Measurements from ENCODE around the gene TCP11. TPM values are rescaled to one million over a fixed set of nuclear protein-coding genes. Genes with fewer than 3 reads are reported as not detected.
A peak's percentile ranks its signal among the peaks of the same experiment; 100 is the strongest.

TCP11 gene
- total and polyA plus RNA-seq, 11 donors: 0.04 TPM; not detected in 10

DNA sequence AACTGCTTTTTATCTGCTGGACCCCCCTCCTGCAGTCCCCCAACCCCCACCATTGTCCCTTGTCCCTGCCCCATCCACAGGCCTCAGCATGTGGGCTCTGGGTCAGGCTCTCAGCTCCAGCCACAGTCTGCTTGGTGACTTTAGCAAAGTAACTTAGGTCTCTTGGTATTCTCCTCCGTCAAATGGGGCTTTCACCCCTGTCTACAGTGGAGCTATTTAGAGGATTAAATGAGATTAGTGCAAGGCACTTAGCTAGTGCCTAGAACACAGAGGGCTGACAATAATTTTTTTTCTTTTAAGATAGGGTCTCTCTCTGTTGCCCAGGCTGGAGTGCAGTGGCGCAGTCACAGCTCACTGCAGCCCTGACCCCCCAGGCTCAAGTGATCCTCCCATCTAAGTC, 71.9 kb downstream of the TCP11 start:
- DNase-seq: no peak
- ATAC-seq: no peak
- intact Hi-C loops (cut with DNase I): loop anchor here in 1 of 10 donors (5.0 kb wide), 1 partner anchor 72 kb away; no protein-coding TSS in a partner anchor
- peaks cover 0 to 43% (median 10%) of the 10 kb centered on the region in 12 donors for H3K4me1 ChIP-seq
- peak overlapping the region in 3 of 12 donors; percentile 32 to 51 (median 34) for H3K27ac ChIP-seq
- 95 to 97% (median 97%) methylated on average over 2 of the region's 2 CpGs for WGBS, 4 donors
- TF ChIP-seq POLR2A (IDR thresholded peaks at IDR 0.05): no peak
- TF ChIP-seq, protein P1, sequence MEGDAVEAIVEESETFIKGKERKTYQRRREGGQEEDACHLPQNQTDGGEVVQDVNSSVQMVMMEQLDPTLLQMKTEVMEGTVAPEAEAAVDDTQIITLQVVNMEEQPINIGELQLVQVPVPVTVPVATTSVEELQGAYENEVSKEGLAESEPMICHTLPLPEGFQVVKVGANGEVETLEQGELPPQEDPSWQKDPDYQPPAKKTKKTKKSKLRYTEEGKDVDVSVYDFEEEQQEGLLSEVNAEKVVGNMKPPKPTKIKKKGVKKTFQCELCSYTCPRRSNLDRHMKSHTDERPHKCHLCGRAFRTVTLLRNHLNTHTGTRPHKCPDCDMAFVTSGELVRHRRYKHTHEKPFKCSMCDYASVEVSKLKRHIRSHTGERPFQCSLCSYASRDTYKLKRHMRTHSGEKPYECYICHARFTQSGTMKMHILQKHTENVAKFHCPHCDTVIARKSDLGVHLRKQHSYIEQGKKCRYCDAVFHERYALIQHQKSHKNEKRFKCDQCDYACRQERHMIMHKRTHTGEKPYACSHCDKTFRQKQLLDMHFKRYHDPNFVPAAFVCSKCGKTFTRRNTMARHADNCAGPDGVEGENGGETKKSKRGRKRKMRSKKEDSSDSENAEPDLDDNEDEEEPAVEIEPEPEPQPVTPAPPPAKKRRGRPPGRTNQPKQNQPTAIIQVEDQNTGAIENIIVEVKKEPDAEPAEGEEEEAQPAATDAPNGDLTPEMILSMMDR (IDR thresholded peaks at IDR 0.05): no peak
- no peak overlapping the region for H3K4me3 ChIP-seq
- no peaks in the 10 kb centered on the region for H3K27me3 ChIP-seq
- H3K9me3 ChIP-seq: no peaks in the 10 kb centered on the region
- H3K36me3 ChIP-seq: peaks cover 0 to 80% (median 60%) of the 10 kb centered on the region in 9 donors

DNA sequence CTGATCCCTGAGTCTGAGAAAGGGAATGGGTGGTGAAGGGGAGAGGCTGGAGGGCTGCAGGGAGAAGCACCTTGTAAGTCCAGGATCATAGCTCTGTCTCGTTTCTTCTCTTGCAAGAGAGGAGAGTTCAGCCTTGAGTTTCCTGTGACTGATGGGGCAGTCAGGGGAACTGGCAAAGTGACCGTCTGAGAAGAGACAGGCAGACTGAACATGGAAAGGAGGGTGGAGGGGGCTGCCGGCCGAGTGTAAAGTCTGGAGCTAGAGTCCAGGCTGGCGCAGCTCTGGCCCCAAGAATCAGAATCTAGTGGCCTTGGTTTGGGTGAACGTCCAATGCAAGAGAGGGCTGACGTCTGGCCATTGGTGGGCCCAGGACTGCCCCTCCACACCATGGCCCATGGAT, 72.5 kb downstream of the TCP11 start:
- 74 to 80% (median 77%) methylated on average over 7 of the region's 7 CpGs for WGBS, 4 donors
- intact Hi-C loops (cut with DNase I): loop anchor here in 1 of 10 donors (5.0 kb wide), 1 partner anchor 71 kb away; no protein-coding TSS in a partner anchor
- Histone ChIP-seq H3K9me3 (no peaks in the 10 kb centered on the region), H3K27ac (peak overlapping the region in 6 of 12 donors; percentile 32 to 61 (median 48)), H3K27me3 (no peaks in the 10 kb centered on the region), H3K36me3 (peaks cover 0 to 76% (median 57%) of the 10 kb centered on the region in 9 donors), H3K4me1 (peaks cover 0 to 45% (median 16%) of the 10 kb centered on the region in 12 donors), H3K4me3 (no peak overlapping the region)
- DNase-seq (peak in 1 of 5 donors; percentile 10), ATAC-seq (peak in 1 of 4 donors; percentile 7)
- TF ChIP-seq POLR2A (IDR thresholded peaks at IDR 0.05): no peak

DNA sequence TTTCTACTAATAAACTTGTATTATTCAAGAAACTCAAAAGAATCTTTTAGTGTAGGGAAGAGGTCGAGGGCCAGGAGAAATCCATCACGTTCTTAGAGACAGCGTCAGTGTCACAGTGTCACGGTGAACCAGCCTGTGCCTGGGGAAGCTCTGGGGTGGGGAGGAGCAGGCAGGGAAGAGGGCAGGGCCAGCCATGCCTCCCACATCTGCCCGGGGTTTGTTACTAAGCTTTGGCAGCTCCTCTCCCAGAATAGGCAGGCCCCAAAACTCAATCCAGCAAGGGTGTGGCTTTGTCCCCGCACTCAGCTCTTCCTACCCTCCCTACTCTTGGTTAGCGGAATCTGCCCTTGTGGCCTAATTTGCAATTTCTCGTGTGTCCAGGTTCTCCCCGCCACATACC, 72.9 kb downstream of the TCP11 start:
- WGBS, 4 donors: 58 to 72% (median 64%) methylated on average over 9 of the region's 9 CpGs
- Histone ChIP-seq H3K4me1 (peaks cover 0 to 45% (median 20%) of the 10 kb centered on the region in 12 donors), H3K27ac (peak overlapping the region in 6 of 12 donors; percentile 32 to 61 (median 48)), H3K27me3 (no peaks in the 10 kb centered on the region), H3K9me3 (no peaks in the 10 kb centered on the region), H3K4me3 (no peak overlapping the region), H3K36me3 (peaks cover 0 to 76% (median 57%) of the 10 kb centered on the region in 9 donors)
- DNase-seq (peak in 2 of 5 donors; percentile 10 to 21), ATAC-seq (peak; percentile 16 to 57 (median 46))
- TF ChIP-seq, protein P1 (IDR thresholded peaks at IDR 0.05): no peak
- TF ChIP-seq POLR2A (IDR thresholded peaks at IDR 0.05): no peak
- intact Hi-C loops (cut with DNase I): loop anchor here in 1 of 10 donors (5.0 kb wide), 1 partner anchor 71 kb away; no protein-coding TSS in a partner anchor

Other genes with a start within 250 kb of the TCP11 start
- gene SCUBE3, start 72.6 kb upstream of the TCP11 start, total RNA-seq: 10 to 100 TPM in 2 of 9 donors, 1 to 10 TPM in 7; 1.7 to 18.7 (median 4.6) TPM
- gene SCUBE3, start 72.6 kb upstream of the TCP11 start, polyA plus RNA-seq: 1 to 10 TPM in 1 of 2 donors, under 1 TPM in 1; 0.61 to 2.4 TPM
- gene ZNF76, start 118.4 kb upstream of the TCP11 start, total RNA-seq: 10 to 100 TPM; 26.2 to 46.1 (median 33.0) TPM
- 10 to 100 TPM; 20.2 to 42.3 TPM for gene ZNF76, start 118.4 kb upstream of the TCP11 start, polyA plus RNA-seq
- 10 to 100 TPM in 1 of 9 donors, 1 to 10 TPM in 5, under 1 TPM in 3; 0.38 to 14.4 (median 1.3) TPM for gene DEF6, start 156.5 kb upstream of the TCP11 start, total RNA-seq
- under 1 TPM; 0.72 to 0.86 TPM for gene DEF6, start 156.5 kb upstream of the TCP11 start, polyA plus RNA-seq
- gene PPARD, start 201.2 kb upstream of the TCP11 start, total RNA-seq: 10 to 100 TPM; 10.0 to 22.0 (median 13.4) TPM
- 10 to 100 TPM; 13.8 to 23.8 TPM for gene PPARD, start 201.2 kb upstream of the TCP11 start, polyA plus RNA-seq